GM08714 (cell line): ENCODE results near the gene A1BG.
"Not testable (repeated sequence)": the region's sequence is repeated elsewhere in the genome, so short reads cannot be mapped to it uniquely, and the experiment has no call there.

ENCODE experiments used
- H3K4me3 ChIP-seq: fragments of 200-500 bp; sonication (Bioruptor generic); 2 replicates; pipeline ENCODE4 v1.5.1; 2014; ENCODE audit warnings: mild to moderate bottlenecking, low read length, inconsistent platforms
- ZNF274 ChIP-seq: IDR thresholded peaks from 2 replicates; pipeline ENCODE4 v1.6.1; 2012; ENCODE audit warnings: mild to moderate bottlenecking, low read depth, low read length

A1BG gene

DNA sequence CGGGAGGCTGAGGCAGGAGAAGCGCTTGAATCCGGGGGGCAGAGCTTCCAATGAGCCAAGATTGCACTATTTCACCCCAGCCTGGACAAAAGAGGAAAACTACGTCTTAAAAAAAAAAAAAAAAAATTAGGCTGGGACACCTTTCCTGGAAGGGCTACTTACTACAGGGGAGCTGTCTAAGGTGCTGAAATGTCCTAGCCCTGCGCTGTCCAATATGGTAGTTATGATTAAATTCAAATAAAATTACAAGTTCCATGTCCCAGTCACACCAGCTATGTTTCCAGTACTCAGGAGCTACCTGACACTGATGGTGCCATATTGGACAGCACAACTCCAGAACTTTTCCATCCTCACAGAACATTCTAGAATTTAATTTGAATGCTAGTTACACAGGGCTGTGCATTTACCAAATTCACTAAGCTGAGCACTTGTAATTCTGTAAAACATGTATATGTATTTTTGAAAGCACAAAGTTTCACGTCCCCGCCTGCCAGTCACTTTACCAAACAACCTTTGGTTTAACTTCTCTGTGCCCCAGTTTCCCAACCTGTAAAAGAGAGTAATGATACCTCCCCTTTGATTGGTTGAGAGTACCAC lies 35.7 kb downstream of the A1BG start:
- no peak overlapping the region for H3K4me3 ChIP-seq
- no peak for TF ChIP-seq ZNF274

DNA sequence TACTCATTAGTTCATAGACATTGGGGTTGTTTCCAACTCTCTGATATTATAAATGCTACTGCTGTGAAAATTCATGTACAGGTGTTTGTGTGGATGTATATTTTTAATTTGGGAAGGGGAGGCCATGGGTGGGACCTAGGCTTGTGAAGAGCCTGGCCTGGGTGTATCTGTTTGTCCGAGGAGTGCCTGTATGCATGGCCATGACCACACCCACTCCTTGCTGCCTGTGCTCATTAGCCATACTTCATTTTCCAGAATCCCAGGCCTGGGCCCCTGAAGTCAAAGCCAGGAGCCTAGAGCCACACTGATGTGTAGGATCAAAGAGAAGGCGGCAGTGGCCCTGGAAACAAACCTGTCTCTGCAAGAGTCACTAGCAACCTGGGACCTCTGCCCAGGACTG lies 37.7 kb downstream of the A1BG start:
- no peak overlapping the region for H3K4me3 ChIP-seq
- TF ChIP-seq ZNF274 = no peak

DNA sequence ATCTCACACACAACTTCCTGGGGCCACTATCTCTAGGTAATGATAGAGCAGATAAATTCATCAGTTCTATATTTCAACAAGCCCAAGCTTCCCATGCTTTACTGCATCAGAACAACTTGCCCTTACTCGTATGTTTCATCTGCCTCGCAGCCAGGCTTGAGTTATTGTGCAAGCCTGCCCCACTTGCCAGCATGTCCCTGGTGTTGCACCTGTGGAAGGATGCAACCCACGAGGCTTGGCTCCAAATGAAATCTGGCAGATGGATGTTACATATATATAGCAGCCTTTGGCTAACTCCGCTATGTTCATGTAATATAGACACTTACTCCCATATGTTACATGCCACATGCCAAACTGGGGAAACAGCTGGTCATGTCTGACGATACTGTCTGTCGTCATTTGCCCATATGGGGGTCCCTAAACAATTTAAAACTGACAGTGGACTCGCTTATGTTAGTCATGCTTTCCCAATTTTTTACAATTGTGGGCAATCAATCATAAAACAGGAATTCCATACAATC lies 41.9 kb downstream of the A1BG start:
- H3K4me3 ChIP-seq = no peak overlapping the region
- no peak for TF ChIP-seq ZNF274

DNA sequence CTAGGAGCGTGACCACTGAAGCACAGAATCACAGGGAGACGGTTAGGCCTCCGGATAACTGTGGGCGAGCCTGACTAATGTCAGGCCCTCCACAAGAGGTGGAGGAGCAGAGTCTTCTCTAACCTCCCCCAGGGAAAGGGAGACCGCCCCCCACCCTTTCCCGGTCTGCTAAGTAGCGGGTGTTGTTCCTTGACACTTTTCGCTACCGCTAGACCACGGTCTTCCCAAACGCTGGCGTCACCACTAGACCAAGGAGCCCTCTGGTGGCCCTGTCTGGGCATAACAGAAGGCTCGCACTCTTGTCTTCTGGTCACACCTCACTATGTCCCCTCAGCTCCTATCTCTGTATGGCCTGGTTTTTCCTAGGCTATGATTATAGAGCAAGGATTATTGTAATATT lies 42.6 kb downstream of the A1BG start:
- H3K4me3 ChIP-seq = not testable (repeated sequence)

DNA sequence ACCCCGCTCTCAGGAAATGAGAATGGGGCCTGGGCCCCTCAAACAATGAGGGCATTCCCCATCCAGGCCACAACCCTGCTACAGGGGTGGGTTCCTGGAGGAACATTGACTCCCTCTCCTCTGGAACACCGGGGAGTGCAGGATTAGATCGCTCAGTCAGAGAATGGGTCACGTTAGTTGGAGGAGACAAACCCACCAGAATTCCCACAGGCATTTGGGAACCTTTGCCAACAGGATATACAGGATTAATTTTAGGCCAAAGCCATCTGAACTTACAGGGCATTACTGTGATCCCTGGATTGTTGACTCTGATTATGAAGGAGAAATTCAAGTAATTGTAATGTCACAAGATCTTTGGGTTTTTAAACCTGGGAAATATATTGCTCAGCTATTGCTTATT lies 45.6 kb downstream of the A1BG start:
- H3K4me3 ChIP-seq = no peak overlapping the region
- no peak for TF ChIP-seq ZNF274

DNA sequence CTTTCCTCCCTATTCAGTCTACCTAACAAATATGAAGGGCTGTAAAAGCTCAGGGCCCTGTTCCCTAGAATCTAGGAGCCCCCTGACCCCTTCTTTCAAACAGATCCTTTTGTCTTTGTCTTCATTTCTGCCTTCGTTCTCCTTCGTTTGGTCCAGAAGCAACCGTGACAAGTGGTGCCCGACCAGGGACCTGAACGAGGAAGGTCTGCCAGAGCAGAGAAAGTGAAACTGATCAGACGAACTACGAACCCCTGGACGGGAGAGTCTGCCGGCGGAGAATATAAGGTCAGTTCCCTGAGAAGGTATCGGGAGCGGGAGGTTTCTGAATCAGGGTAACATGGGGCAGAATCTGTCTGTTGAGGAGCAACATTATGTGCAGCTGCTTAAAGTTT lies 47.4 kb downstream of the A1BG start:
- H3K4me3 ChIP-seq = peak overlapping the region; percentile 94
- TF ChIP-seq ZNF274 = no peak

DNA sequence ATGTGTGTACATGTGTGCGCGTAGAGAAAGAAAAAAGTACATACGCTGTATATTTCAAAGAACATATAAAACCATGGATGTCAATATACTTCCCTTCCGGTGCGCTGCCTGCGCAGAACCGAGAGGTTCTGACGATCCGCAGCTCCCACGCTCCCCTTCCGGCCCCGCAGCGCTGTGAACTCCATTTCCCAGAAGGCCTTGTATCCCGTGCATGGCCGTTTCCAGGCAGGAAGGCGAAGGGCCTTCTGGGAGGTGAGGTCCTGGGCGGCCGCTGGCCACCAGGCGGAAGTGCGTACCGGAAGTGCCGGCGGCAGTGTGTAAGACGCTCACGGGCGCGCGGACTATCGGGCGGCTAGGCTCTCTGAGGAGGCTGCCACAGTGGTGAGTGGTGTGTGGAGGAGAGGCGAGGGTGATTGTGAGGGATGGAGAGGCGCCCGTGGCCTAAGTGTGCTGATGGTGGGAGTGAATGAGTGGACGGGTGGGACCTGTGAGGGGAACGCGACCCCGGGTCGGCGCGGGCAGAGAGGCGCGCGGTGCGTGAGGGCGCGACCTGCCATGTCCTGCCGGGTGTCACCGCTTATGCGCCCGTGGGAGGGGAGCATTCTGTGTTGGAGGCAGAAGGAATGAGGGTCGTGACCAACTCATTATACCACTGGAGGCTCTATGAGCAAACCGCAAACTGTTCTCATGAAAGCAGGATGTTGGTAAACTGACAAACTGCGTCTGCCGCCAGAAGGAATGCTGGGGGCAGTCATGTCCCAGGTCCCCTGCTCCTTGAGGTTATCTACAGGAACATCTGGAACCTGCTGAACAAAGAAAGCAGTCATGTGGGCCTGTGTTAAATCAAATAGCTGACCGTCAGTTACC lies 48.0 kb downstream of the A1BG start, which contains the start of gene ERVK3-1:
Gene ERVK3-1, plus strand, starts transcription at position 313 of the 867 bp plus-strand sequence. CDS start 6,792 bp downstream, outside the sequence.
- H3K4me3 ChIP-seq = peak within 1 kb of the TSS; percentile 94
- TF ChIP-seq ZNF274 = no peak

DNA sequence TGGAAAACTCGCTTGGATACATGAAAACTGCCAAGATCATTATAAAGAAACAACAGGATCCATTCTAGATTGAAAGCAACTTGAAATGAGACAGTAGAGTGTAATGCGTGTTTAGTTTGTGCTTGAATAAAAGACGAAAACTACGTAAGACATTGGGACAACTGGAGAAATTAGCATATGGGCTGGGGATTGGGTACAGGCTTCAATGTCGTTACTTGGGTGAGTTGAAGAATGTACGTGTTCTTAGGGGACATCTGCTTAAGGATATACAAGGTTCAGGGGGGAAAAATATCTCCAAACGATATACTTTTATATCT lies 48.6 kb downstream of the A1BG start:
- no peak overlapping the region; the same call in 1 of the 2 replicates for H3K4me3 ChIP-seq
- TF ChIP-seq ZNF274 = no peak

DNA sequence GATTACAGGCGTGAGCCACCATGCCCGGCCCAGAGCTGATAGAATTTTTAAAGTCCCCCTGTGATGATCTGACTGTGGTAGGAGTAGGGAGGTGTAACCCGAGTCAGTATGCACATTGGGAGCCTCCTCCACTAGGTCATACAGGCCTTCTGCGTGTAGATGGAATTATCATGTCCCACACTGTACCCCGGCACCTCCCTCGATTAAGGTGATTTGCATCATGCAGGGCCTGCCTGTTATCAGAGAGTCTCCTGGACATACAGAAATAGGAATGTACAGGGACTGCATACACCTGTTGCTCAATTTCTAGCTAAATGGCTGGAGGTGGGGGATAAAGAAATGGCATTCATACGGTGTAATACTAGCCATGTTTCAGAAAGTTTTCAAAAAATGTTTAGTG lies 49.0 kb downstream of the A1BG start:
- no peak for TF ChIP-seq ZNF274
- no peak overlapping the region for H3K4me3 ChIP-seq

DNA sequence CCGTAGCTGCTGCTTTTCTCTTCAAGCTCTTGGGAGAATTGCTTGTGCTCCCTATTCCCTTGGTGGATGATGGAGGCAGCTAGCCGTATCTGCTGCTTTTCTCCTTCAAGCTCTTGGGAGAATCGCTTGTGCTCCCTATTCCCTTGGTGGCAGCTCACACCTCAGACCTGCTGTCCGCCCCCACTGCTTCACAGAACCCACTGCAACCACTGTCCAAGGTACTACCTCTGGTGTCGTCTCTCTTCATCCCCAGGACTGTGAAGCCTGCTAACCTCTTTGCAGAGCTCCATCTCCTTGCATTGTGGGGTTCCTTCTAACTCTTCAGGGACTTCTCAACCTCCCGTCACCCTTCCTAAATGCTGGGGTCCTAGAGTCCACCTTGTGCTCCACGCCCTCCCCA lies 52.7 kb downstream of the A1BG start:
- no peak overlapping the region for H3K4me3 ChIP-seq

DNA sequence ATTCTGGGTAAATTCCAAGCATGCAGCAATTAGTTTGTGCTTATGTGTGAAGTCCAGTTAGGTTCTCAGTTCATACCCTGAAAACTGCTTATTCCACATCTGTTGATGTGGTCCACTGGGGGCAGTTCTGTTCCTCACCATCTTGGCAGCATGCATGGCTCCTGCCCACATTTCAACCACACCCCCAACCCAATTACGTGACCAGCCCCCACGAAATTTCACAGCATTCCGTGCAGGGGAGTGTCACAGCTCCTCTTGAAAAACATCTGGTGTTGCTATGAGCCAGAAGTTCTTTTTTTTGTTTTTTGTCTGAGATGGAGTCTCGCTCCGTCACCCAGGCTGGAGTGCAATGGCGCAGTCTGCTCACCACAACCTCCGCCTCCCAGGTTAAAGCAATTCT lies 57.2 kb downstream of the A1BG start:
- H3K4me3 ChIP-seq = no peak overlapping the region
- TF ChIP-seq ZNF274 = no peak

More for the DNA sequence above, 52.7 kb downstream of the A1BG start:
- no peak for TF ChIP-seq ZNF274
